COLO668 (cell line): Measurements from ENCODE around the gene TTC21A.

ENCODE experiments used
- DNase-seq: peaks from one replicate; lab custom pipeline; 2025; ENCODE audit not compliant: unreplicated experiment; lab: John Stamatoyannopoulos, UW

TTC21A gene

GRCh38 chr3:39097716-39098472 is 9.6 kb upstream of the TTC21A start:
- DNase-seq: no peak

GRCh38 chr3:39098473-39099000 is 8.9 kb upstream of the TTC21A start:
- no peak for DNase-seq

- no peak for DNase-seq
These were observed 8.2 kb upstream of the TTC21A start for GRCh38 chr3:39099242-39099641.

GRCh38 chr3:39099738-39100499 is 7.6 kb upstream of the TTC21A start:
- DNase-seq: no peak

GRCh38 chr3:39100500-39100886 is 7.0 kb upstream of the TTC21A start:
- no peak for DNase-seq

- peak; percentile 20 for DNase-seq
These were observed 6.3 kb upstream of the TTC21A start for GRCh38 chr3:39101022-39101689.

GRCh38 chr3:39102504-39103323 is 4.8 kb upstream of the TTC21A start:
- no peak for DNase-seq

GRCh38 chr3:39103324-39103693 is 4.2 kb upstream of the TTC21A start:
- DNase-seq: no peak

- DNase-seq: no peak
These were observed 3.5 kb upstream of the TTC21A start for GRCh38 chr3:39103791-39104552.

GRCh38 chr3:39104961-39105686 is 2.4 kb upstream of the TTC21A start:
- DNase-seq: peak; percentile 70

- no peak for DNase-seq
These were observed 1.8 kb upstream of the TTC21A start for GRCh38 chr3:39105687-39106063.

GRCh38 chr3:39106281-39106811 is 1.1 kb upstream of the TTC21A start:
- no peak for DNase-seq

- peak; percentile 50 for DNase-seq
These were observed 561 bp upstream of the TTC21A start for GRCh38 chr3:39106851-39107387.

- DNase-seq: no peak
These were observed 775 bp downstream of the TTC21A start for GRCh38 chr3:39108200-39108710.

GRCh38 chr3:39109086-39109485 is 1.6 kb downstream of the TTC21A start:
- no peak for DNase-seq

GRCh38 chr3:39110041-39110639 is 2.7 kb downstream of the TTC21A start:
- no peak for DNase-seq

- DNase-seq: no peak
These were observed 4.6 kb downstream of the TTC21A start for GRCh38 chr3:39112113-39112512.

- no peak for DNase-seq
These were observed 5.1 kb downstream of the TTC21A start for GRCh38 chr3:39112535-39112934.
